GM19397 (cell line): Measurements from ENCODE around the gene EQTN.
"Not testable (repeated sequence)": the region's sequence is repeated elsewhere in the genome, so short reads cannot be mapped to it uniquely, and the experiment has no call there.

Experiments used
- ATAC-seq: cut with Tn5 transposase; IDR thresholded peaks from one replicate; pipeline ENCODE4 v1.9.1; 2021; ENCODE audit warnings: mild to moderate bottlenecking, moderate library complexity; ENCODE audit not compliant: unreplicated experiment

Gene EQTN

GRCh38 chr9:27293996-27294395, 3.0 kb downstream of the EQTN start:
- no peak for ATAC-seq

- no peak for ATAC-seq
Observed at GRCh38 chr9:27292659-27293405, 4.1 kb downstream of the EQTN start.

- ATAC-seq: no peak
Observed at GRCh38 chr9:27291292-27291691, 5.7 kb downstream of the EQTN start.

DNA sequence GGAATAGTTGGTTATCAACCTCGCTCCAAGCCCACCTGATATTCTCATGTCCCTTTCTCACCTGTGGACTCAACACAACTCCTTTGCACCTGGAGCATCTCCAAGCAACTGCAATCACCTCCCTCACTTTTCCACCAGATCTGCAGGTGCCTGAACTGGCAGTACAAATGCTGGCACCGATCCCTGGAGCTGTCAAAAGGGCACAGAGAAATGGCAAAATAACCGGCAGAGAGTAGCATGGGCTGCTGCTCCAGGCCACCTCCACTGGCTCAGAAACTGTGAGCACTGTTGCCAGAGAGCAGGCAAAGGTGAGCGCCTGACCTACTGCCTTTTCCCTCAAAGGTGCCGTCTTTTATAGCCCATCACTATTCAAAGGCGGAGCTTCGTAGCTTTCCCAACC, 14.7 kb downstream of the EQTN start:
- ATAC-seq: no peak

- ATAC-seq: no peak
Observed at GRCh38 chr9:27280860-27281259, 16.1 kb downstream of the EQTN start.

DNA sequence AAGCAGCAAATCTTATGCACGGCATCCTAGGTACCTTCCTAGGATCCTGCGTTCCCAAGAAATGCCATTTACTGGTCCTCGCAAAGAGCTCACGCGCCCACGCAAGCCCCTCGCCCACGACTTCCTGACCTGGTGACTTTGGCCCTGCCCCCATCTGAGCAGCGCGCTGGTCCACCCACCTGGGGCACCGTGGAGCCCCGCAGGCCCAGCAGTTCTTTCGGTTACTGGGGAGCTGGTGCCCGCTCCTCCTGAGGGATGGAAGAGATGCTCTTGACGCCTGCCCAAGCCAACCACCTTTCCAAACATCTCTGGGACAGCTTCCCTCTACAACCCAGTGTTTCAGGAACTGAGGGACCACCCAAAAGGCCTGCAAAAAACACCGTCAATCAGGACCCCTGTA, 16.7 kb downstream of the EQTN start:
- ATAC-seq: no peak

- ATAC-seq: no peak
Observed at GRCh38 chr9:27279611-27280010, 17.3 kb downstream of the EQTN start.

DNA sequence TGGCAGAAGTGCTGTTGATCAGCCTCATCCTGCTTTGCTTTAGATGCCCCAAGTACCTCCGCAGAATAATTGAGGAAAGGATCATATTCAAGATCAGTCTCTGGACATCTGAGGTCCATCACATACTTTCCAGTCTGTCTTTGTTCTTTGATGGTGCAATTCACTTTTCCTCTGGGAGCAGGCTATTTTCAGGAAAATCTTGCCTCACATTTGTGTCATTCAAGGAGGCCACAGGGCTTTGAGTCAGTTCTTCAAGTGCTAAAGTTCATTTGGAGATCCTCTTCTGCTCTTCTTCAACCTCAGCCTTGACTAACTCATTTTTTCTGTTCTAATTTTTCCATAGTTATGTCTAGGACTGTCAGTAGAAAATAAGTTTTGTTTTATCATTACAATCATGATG, 18.6 kb downstream of the EQTN start:
- no peak for ATAC-seq

GRCh38 chr9:27276193-27277030, 20.5 kb downstream of the EQTN start:
- no peak for ATAC-seq

- no peak for ATAC-seq
Observed at GRCh38 chr9:27273186-27273585, 23.8 kb downstream of the EQTN start.

DNA sequence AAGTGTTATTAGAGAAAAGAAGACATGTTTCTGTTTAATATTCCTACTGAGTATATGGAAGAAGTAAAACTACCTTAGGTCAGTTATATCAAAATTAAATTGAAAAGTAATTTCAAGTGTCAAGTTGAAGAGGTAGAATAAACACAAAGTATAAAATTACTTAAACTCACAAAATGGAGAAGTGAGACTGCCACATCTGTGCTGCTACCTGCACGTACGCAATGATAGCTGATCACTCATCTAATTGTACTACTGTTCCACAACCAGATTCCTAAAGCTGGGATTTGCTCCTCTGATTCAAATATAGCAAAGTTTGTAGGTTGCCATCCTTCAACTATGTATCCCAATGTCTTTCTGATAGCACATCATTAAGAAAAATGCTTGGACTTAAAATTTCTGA, 24.8 kb downstream of the EQTN start:
- no peak for ATAC-seq

GRCh38 chr9:27261517-27262211, 35.3 kb downstream of the EQTN start:
- no peak for ATAC-seq

DNA sequence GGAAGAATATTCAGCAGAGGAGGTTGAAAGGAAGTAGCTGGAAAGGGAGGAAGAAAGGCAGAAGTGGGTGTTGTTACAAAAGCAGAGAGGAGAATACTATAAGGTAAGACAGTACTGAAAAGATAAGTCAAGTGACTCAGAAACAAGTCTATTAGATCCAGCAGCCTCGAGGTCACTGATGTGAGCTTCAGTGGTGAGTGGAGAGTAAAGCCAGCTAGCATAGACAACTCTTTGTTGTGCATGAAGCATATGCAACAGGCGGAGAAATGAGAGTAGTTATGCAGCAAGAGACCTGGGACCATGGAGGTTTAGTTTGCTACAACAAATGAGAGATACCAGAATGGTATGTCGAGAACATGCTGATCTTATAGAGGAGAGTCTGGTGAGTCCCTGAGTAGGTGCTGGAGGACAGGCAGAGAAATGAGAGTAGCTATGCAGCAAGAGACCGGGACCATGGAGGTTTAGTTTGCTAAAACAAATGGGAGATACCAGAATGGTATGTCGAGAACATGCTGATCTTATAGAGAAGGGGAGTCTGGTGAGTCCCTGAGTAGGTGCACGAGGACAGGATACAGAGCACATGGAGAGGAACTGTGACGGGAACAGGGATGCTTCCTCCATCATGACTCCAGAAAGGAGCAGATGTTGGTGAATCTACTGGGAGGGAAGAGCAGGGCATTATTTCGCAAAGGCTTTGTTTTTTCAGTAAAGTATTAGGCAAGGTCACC, 36.0 kb downstream of the EQTN start:
- ATAC-seq: no peak

GRCh38 chr9:27258662-27259061, 38.3 kb downstream of the EQTN start:
- ATAC-seq: no peak

DNA sequence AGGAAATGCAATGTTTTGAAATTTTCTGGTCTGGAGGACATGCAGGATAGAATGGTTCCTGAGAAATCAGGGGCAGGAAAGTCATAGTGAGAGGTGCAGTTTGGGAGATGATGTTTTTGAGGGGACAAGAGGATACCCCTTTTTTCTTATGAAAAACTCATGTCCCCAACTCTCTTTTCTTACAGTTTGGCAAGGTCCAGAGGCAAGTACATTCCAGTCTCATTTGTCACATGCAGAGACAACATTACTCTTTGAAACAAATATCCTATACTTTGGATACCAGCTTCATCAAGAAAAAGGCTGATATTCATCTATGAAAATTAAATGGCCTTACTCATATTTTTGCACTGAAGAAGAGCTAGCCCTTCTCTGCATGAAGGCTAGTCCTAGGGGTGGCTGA, 48.2 kb downstream of the EQTN start:
- ATAC-seq: no peak

GRCh38 chr9:27247756-27248155, 49.2 kb downstream of the EQTN start:
- ATAC-seq: no peak

DNA sequence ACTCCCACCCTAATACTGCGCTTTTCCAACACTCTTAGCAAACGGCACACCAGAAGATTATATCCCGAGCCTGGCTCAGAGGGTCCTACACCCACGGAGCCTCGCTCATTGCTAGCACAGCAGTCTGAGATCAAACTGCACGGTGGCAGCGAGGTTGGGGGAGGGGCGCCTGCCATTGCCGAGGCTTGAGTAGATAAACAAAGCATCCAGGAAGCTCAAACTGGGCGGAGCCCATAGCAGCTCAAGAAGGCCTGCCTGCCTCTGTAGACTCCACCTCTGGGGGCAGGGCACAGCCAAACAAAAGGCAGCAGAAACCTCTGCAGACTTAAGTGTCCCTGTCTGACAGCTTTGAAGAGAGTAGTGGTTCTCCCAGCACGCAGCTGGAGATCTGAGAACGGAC, 57.3 kb downstream of the EQTN start:
- ATAC-seq: not testable (repeated sequence)
